Ovary (tissue), 9 donors: ENCODE measurements around the gene ZNF277. TPM values are rescaled to one million over a fixed set of nuclear protein-coding genes. Genes with fewer than 3 reads are reported as not detected.
A peak's percentile ranks its signal among the peaks of the same experiment; 100 is the strongest.

Experiments
- DNase-seq, 5 donors: peaks; one replicate each; pipeline ENCODE4 v3.0.0-alpha.2; 2019 to 2020
- H3K27ac ChIP-seq, 2 donors: fragments of 200-600 bp; one replicate each; pipeline versions ENCODE4 v1.5.1 to v1.8.0; 2019 to 2022
- H3K27me3 ChIP-seq: fragments of 200-600 bp; one replicate; pipeline ENCODE4 v1.8.0; 2022
- H3K36me3 ChIP-seq: fragments of 200-600 bp; sonication (generic); one replicate; pipeline ENCODE4 v1.5.1; 2019
- H3K4me1 ChIP-seq: one replicate; pipeline ENCODE4 v1.8.1; 2013; ENCODE audit warnings: mild to moderate bottlenecking, moderate library complexity; ENCODE audit not compliant: insufficient read depth
- H3K4me3 ChIP-seq: fragments of 200-600 bp; sonication (generic); one replicate; pipeline ENCODE4 v1.5.1; 2017
- H3K9me3 ChIP-seq, 2 donors: fragments of 200-600 bp in 1 of 2; sonication (generic) in 1 of 2; one replicate each; pipeline versions ENCODE4 v1.5.1 to v1.8.1; 2013 to 2019; ENCODE audit warnings: mild to moderate bottlenecking in 1 of 2, moderate library complexity in 1 of 2
- EP300 ChIP-seq: sonication (generic); formaldehyde crosslinking; IDR thresholded peaks from one replicate; pipeline ENCODE4 v1.6.1; 2017; ENCODE audit warnings: antibody characterized with exemption
- POLR2A ChIP-seq: fragments of 450-650 bp; IDR thresholded peaks from one replicate; pipeline ENCODE4 v1.6.1; 2017; ENCODE audit warnings: antibody characterized with exemption, mild to moderate bottlenecking, moderate library complexity
- WGBS, 3 donors: extraction: QIAGEN DNeasy Blood & Tissue Kit in 1 of 3; methylation state at CpG; one replicate each; pipeline versions ENCODE4 v1.1.5 to v1.1.7; 2013 to 2017; 5-methylcytosine and 5-hydroxymethylcytosine counted together
- intact Hi-C, 4 donors: fragments of 100-400 bp; cut with DNase I; formaldehyde crosslinking; loops; one replicate each; pipeline versions ENCODE4 v1.11.0 to v1.15.1; 2022 to 2023
- polyA plus RNA-seq, 2 donors: library from polyadenylated mRNA; stranded (reverse); fragments of 200-250 nt in 1 of 2; fragments of 350-450 nt in 1 of 2; fragmentation: Illumina TruSeq in 1 of 2; extraction: RNeasy Lipid Tissue Mini Kit (QIAGEN cat#74804) in 1 of 2; gene quantifications; one replicate each; pipeline ENCODE4 v1.2.3, GENCODE V29; 2013 to 2014
- total RNA-seq, 7 donors: library from RNA; depleted of rRNA in 2 of 7; stranded (reverse); fragments of >200 nt in 2 of 7; fragmentation: NEBNext Ultra II Directional in 3 of 7; extraction: Animal tissue kit (Norgen Biotek cat#: 25700) in 3 of 7; gene quantifications; one replicate each; pipeline versions ENCODE4 v1.1.0 to v1.2.4, GENCODE V29; 2016 to 2023
- TF ChIP-seq, protein P1 (sequence below), 3 donors: fragments of 450-650 bp in 2 of 3; fragments of 200-600 bp in 1 of 3; IDR thresholded peaks; one replicate each; pipeline versions ENCODE4 v1.5.1 to v1.8.0; 2016 to 2022; ENCODE audit warnings: antibody characterized with exemption in 3 of 3, mild to moderate bottlenecking in 1 of 3
- donor health status: DM: no; HTN: no; CAD: no; lungs with moderate emphysema.
- donor health status: DM: no; HTN: no; CAD: no.
- donor health status: Bipolar disorder and iron deficiency.
- donor health status: DM: yes; HTN: yes; CAD: no.
- donor health status: DM: no; HTN: no; CAD: no.
- donor health status: DM: yes; HTN: yes; CAD: no.

Gene ZNF277
- total and polyA plus RNA-seq, 9 donors, result 16.4 to 27.3 (median 21.2) TPM

DNA sequence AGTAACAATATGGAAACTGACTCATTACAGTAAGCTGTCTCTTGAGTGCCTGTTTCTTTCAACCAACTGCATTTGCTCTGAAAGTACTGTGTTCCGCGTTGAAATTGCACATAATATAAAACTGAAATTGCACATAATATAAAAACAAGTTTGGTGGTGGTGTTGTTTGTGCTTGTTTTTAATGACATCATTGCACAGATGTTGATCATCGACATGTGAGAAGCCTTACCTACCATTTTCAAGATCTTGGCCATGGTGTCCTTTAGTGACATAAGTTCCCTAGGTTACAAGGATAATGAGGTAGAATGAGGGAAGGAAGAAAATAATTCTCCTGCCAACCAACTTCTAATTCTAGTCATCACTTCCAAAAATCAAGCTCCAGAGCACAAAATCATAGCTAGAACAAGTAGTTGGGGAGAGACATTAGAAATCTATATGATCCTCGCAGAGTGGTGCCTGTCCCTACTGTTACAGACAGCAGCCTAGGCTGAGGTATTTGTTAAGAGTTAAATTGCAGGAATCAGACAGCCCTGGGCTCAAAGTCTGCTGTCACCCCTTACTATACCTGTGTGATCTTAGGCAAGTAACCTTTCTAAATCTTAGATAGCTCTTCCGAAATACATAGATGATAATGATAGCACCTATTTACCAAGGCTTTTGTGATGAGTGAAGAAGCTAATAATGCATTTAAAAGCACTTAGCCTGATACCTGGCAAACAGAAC lies 29.6 kb upstream of the ZNF277 start:
- TF ChIP-seq POLR2A, result no peak
- peaks cover 7% of the 10 kb centered on the region for H3K4me1 ChIP-seq
- intact Hi-C loops, result no loop called here
- H3K9me3 ChIP-seq, result no peaks in the 10 kb centered on the region
- H3K27me3 ChIP-seq, result no peaks in the 10 kb centered on the region
- H3K4me3 ChIP-seq, result no peak overlapping the region
- no peak overlapping the region for H3K27ac ChIP-seq
- no peak for DNase-seq
- H3K36me3 ChIP-seq, result no peaks in the 10 kb centered on the region
- 93 to 96% (median 95%) methylated on average over 5 of the region's 5 CpGs for WGBS, 3 donors

DNA sequence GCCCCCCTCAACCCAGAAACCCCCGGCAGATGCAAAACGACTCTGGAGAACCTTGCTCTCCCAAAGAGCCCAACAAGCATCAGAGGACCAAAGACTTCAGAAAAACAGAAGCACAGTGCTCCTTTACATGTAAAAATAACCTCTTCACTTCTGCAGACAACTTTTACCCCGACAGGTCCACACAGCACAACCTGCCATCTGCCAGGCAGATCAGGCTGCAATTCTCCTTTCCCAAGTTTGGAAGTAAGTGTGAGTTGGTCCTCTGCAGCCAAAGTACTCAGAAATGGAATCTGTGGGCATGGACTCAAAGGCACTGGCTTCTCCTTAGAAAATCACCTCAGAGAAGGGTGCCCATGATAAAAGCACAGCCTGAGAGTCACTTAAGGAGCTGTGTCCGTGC lies 26.3 kb upstream of the ZNF277 start:
- Histone ChIP-seq H3K4me3 (no peak overlapping the region), H3K9me3 (no peaks in the 10 kb centered on the region), H3K4me1 (peaks cover 12% of the 10 kb centered on the region), H3K27ac (no peak overlapping the region), H3K36me3 (no peaks in the 10 kb centered on the region), H3K27me3 (no peaks in the 10 kb centered on the region)
- intact Hi-C loops, result no loop called here
- no peak for TF ChIP-seq EP300
- TF ChIP-seq POLR2A, result no peak
- TF ChIP-seq, protein P1, sequence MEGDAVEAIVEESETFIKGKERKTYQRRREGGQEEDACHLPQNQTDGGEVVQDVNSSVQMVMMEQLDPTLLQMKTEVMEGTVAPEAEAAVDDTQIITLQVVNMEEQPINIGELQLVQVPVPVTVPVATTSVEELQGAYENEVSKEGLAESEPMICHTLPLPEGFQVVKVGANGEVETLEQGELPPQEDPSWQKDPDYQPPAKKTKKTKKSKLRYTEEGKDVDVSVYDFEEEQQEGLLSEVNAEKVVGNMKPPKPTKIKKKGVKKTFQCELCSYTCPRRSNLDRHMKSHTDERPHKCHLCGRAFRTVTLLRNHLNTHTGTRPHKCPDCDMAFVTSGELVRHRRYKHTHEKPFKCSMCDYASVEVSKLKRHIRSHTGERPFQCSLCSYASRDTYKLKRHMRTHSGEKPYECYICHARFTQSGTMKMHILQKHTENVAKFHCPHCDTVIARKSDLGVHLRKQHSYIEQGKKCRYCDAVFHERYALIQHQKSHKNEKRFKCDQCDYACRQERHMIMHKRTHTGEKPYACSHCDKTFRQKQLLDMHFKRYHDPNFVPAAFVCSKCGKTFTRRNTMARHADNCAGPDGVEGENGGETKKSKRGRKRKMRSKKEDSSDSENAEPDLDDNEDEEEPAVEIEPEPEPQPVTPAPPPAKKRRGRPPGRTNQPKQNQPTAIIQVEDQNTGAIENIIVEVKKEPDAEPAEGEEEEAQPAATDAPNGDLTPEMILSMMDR (IDR thresholded peaks at IDR 0.05), result no peak
- WGBS, 3 donors, result 74 to 79% (median 76%) methylated on average over 4 of the region's 4 CpGs
- no peak for DNase-seq

DNA sequence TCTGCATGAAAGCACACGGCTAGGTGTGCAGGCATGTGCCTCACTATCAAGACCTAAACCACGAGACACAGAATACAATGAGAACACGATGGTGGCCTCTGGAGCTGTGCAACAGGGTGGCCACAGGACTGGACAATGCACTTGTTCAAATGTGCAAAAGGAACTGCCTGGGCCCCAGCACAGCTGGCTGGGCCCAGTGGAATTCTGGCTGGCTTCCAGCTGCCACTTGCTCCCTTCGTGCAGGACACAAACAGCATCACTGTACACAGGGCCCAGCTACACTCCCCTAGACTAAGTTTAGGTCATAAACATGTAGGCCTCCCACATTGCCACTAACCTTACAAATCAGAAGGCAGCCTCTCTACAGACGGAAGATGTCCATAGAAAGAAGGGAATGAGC lies 23.7 kb upstream of the ZNF277 start:
- Histone ChIP-seq H3K4me1 (peaks cover 14% of the 10 kb centered on the region), H3K27me3 (no peaks in the 10 kb centered on the region), H3K4me3 (no peak overlapping the region), H3K36me3 (no peaks in the 10 kb centered on the region), H3K9me3 (no peaks in the 10 kb centered on the region), H3K27ac (no peak overlapping the region)
- TF ChIP-seq, protein P1 (IDR thresholded peaks at IDR 0.05), result no peak
- TF ChIP-seq EP300 (no peak), POLR2A (no peak)
- peak in 1 of 5 donors; percentile 32 for DNase-seq
- 82 to 84% (median 82%) methylated on average over 5 of the region's 5 CpGs for WGBS, 3 donors
- intact Hi-C loops, result no loop called here

DNA sequence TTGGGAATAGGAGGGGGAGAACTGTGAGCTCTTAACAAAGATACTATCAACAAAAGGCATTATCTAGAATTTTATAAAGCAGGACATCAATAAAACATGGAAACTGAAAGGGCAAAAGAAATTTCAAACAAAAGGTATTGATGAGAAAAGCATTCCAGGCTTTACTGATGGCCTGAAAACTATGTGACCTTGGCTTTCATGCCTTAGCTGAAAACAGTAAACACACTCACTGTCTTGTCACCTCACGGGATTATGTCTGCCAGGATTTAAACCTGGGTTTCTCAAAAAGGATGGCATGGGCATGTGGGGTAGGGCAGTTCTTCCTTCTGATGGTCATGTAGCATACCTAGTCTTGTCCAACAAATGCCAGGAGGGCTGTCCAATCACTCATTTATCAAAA lies 23.2 kb upstream of the ZNF277 start:
- Histone ChIP-seq H3K27me3 (no peaks in the 10 kb centered on the region), H3K36me3 (no peaks in the 10 kb centered on the region), H3K27ac (no peak overlapping the region), H3K4me1 (peaks cover 14% of the 10 kb centered on the region), H3K9me3 (no peaks in the 10 kb centered on the region), H3K4me3 (no peak overlapping the region)
- intact Hi-C loops, result no loop called here
- TF ChIP-seq EP300 (no peak), POLR2A (no peak)
- TF ChIP-seq, protein P1 (IDR thresholded peaks at IDR 0.05), result no peak
- WGBS, 3 donors, result 62 to 76% (median 64%) methylated on average over 1 of the region's 1 CpG
- no peak for DNase-seq

DNA sequence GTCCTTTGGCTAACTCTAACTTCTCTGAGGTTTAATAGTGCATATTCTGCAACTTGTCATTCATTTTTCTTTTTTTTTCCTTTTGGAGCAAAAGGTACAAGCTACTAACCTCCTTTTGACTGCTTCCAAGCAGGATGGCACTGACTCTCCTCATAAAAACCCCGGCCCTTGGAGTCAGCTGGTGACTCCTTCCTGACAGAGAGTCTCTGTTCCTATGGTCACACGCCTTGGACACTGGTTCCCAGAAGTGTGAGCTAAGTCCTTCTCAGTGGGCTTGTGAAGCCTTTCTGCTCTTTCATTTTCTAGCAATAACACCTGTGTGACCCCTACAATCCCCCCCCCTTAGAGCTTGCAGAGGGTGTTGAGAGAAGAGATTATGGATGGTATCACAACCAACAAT lies 22.0 kb upstream of the ZNF277 start:
- Histone ChIP-seq H3K4me3 (no peak overlapping the region), H3K9me3 (no peaks in the 10 kb centered on the region), H3K27ac (no peak overlapping the region), H3K27me3 (no peaks in the 10 kb centered on the region), H3K36me3 (no peaks in the 10 kb centered on the region), H3K4me1 (peaks cover 15% of the 10 kb centered on the region)
- intact Hi-C loops, result no loop called here
- TF ChIP-seq, protein P1 (IDR thresholded peaks at IDR 0.05), result no peak
- TF ChIP-seq EP300 (no peak), POLR2A (no peak)
- 93 to 98% (median 98%) methylated on average over 2 of the region's 2 CpGs for WGBS, 3 donors
- no peak for DNase-seq
